K562 (cell line): ENCODE results near the gene C12orf60. TPM values are rescaled to one million over a fixed set of nuclear protein-coding genes. Genes with fewer than 3 reads are reported as not detected.
A peak's percentile ranks its signal among the peaks of the same experiment; 100 is the strongest.

Experiments used
- ATAC-seq: fragments of 200-7000 bp; cut with Tn5 transposase; 3 replicates; pipeline ENCODE4 v1.9.1; 2020; ENCODE audit warnings: moderate library complexity
- BruUV-seq: library from RNA; stranded (reverse); fragments of 400-500 nt; replicated peaks from 2 replicates; lab custom pipeline; 2021; lab: Mats Ljungman, UMichigan
- CTCF ChIA-PET: fragments of 300-600 bp; formaldehyde crosslinking; extraction: SDS; loops from one replicate; lab custom pipeline; 2021; ENCODE audit warnings: low intra/inter-chr PET ratio; lab: Yijun Ruan, JAX
- POLR2A ChIA-PET: fragments of 300-600, 350-650 bp; sonication (Branson Sonifier 250); formaldehyde crosslinking; extraction: SDS; loops from one replicate; lab custom pipeline; 2021; ENCODE audit warnings: antibody characterized with exemption, inconsistent platforms; lab: Yijun Ruan, JAX
- DNase-seq, 4 experiments: peaks; one replicate each; pipeline versions ENCODE4 v3.0.0 to v3.0.0-alpha.2; 2011 to 2018; ENCODE audit warnings: low spot score in 3 of 4, mixed read lengths in 3 of 4; ENCODE audit errors: extremely low read depth in 1 of 4
- FAIRE-seq: peaks from 2 replicates; lab custom pipeline; 2011; peaks lifted over from hg19 to GRCh38; lab: Jason Lieb, UNC
- H2AFZ ChIP-seq: 2 replicates; pipeline ENCODE4 v1.6.0; 2011; ENCODE audit warnings: low read depth, low read length, control low read depth, inconsistent platforms
- H3K27ac ChIP-seq: fragments of 200-600 bp; 3 replicates; pipeline ENCODE4 v1.8.0; 2011; ENCODE audit warnings: low read depth, mild to moderate bottlenecking, control low read depth, inconsistent platforms, low read length, moderate library complexity, mixed read lengths; ENCODE audit errors: extremely low read depth
- H3K27me3 ChIP-seq, 2 experiments: fragments of 300-600 bp in 1 of 2; 2 replicates in 1 of 2; 3 replicates in 1 of 2; pipeline versions ENCODE4 v1.6.0 to v1.8.0; 2011; ENCODE audit warnings: inconsistent platforms in 2 of 2, low read length in 2 of 2, mild to moderate bottlenecking in 1 of 2, mixed read lengths in 1 of 2, moderate library complexity in 1 of 2; ENCODE audit not compliant: control insufficient read depth in 2 of 2, insufficient read depth in 2 of 2
- H3K36me3 ChIP-seq: fragments of 300-600 bp; 3 replicates; pipeline ENCODE4 v1.8.0; 2011; ENCODE audit warnings: mild to moderate bottlenecking, low read length, inconsistent platforms; ENCODE audit not compliant: control insufficient read depth, insufficient read depth
- H3K4me1 ChIP-seq, 2 experiments: fragments of 200-600 bp in 1 of 2; replicated peaks in 1 of 2; 2 replicates in 1 of 2; 3 replicates in 1 of 2; pipeline versions ENCODE4 v1.5.1 to v1.8.0; 2011; ENCODE audit warnings: inconsistent platforms in 2 of 2, low read length in 2 of 2, mild to moderate bottlenecking in 1 of 2, mixed read lengths in 1 of 2, moderate library complexity in 1 of 2; ENCODE audit not compliant: control insufficient read depth in 2 of 2, insufficient read depth in 2 of 2
- H3K4me2 ChIP-seq: 2 replicates; pipeline ENCODE4 v1.6.1; 2011; ENCODE audit warnings: low read length, control low read depth, inconsistent platforms, mixed read lengths; ENCODE audit not compliant: insufficient read depth
- H3K4me3 ChIP-seq: fragments of 200-600 bp; sonication (generic), shearing (Covaris generic); 2 replicates; pipeline ENCODE4 v1.5.1; 2016; ENCODE audit warnings: control low read depth, inconsistent platforms
- H3K79me2 ChIP-seq: fragments of 200-600 bp; 3 replicates; pipeline ENCODE4 v1.8.0; 2011; ENCODE audit warnings: low read length, inconsistent platforms; ENCODE audit not compliant: control insufficient read depth, insufficient read depth
- H3K9ac ChIP-seq, 2 experiments: 2 replicates each; pipeline versions ENCODE4 v1.6.0 to v1.6.1; 2011; ENCODE audit warnings: low read depth in 2 of 2, low read length in 2 of 2, control low read depth in 1 of 2, inconsistent platforms in 1 of 2, mild to moderate bottlenecking in 1 of 2, mixed read lengths in 1 of 2; ENCODE audit not compliant: insufficient read depth in 1 of 2
- H3K9me1 ChIP-seq: one replicate; pipeline ENCODE4 v1.6.0; 2011; ENCODE audit warnings: inconsistent platforms, mild to moderate bottlenecking, low read length, moderate library complexity; ENCODE audit not compliant: control insufficient read depth, insufficient read depth
- H3K9me3 ChIP-seq: replicated peaks from 2 replicates; pipeline ENCODE4 v1.5.1; 2011; ENCODE audit warnings: low read depth, low read length, inconsistent platforms; ENCODE audit not compliant: control insufficient read depth, insufficient read depth
- H4K20me1 ChIP-seq: replicated peaks from 2 replicates; pipeline ENCODE4 v1.6.1; 2011; ENCODE audit warnings: low read length, inconsistent platforms, mixed read lengths; ENCODE audit not compliant: control insufficient read depth, insufficient read depth
- AFF4 ChIP-seq: sonication (generic); formaldehyde crosslinking; IDR thresholded peaks from 2 replicates; pipeline ENCODE4 v1.8.0; 2023; ENCODE audit warnings: mild to moderate bottlenecking, missing genetic modification reagents
- ARID1B ChIP-seq: fragments of 450-650 bp; IDR thresholded peaks from 2 replicates; pipeline ENCODE4 v1.6.1; 2016; ENCODE audit warnings: antibody characterized with exemption, mild to moderate bottlenecking, inconsistent platforms
- CCAR2 ChIP-seq: fragments of 200-400 bp; formaldehyde crosslinking; IDR thresholded peaks from 2 replicates; pipeline ENCODE4 v1.6.1; 2017; ENCODE audit warnings: mild to moderate bottlenecking, low read depth, low read length
- E2F5 ChIP-seq: sonication (generic); formaldehyde crosslinking; IDR thresholded peaks from 2 replicates; pipeline ENCODE4 v1.8.0; 2022; ENCODE audit warnings: mild to moderate bottlenecking, missing genetic modification reagents
- ERF ChIP-seq: fragments of 450-650 bp; formaldehyde crosslinking; IDR thresholded peaks from 2 replicates; pipeline ENCODE4 v1.4.0; 2020; ENCODE audit warnings: mild to moderate bottlenecking, mixed read lengths
- GATAD2A ChIP-seq: fragments of 450-650 bp; IDR thresholded peaks from 2 replicates; pipeline ENCODE4 v1.6.1; 2017
- KAT2B ChIP-seq: IDR thresholded peaks from one replicate; pipeline ENCODE4 v1.6.1; 2012; ENCODE audit warnings: low read depth, mild to moderate bottlenecking, control low read depth, inconsistent platforms, low read length, moderate library complexity
- ZKSCAN1 ChIP-seq: fragments of 150-350 bp; IDR thresholded peaks from 2 replicates; pipeline ENCODE4 v1.6.1; 2016; ENCODE audit warnings: low read depth, low read length
- ZNF224 ChIP-seq: sonication (generic); formaldehyde crosslinking; IDR thresholded peaks from 2 replicates; pipeline ENCODE4 v1.8.0; 2022; ENCODE audit warnings: mild to moderate bottlenecking, missing genetic modification reagents
- ZNF57 ChIP-seq: fragments of 450-650 bp; formaldehyde crosslinking; IDR thresholded peaks from 2 replicates; pipeline ENCODE4 v1.4.0; 2020; ENCODE audit warnings: mild to moderate bottlenecking, moderate library complexity
- WGBS: fragments of 100-300 bp; shearing (Covaris generic); methylation state at CpG from one replicate; pipeline ENCODE4 v1.1.6; 2016; ENCODE audit warnings: low coverage, mixed read lengths; ENCODE audit not compliant: insufficient coverage; ENCODE audit errors: missing lambda C conversion rate; 5-methylcytosine and 5-hydroxymethylcytosine counted together
- in situ Hi-C: fragments of 300-500 bp; cut with MboI; formaldehyde crosslinking; loops from 4 replicates; pipeline ENCODE4 v1.15.0; 2018; ENCODE audit warnings: inconsistent platforms, mixed read lengths
- intact Hi-C: fragments of 100-400 bp; cut with micrococcal nuclease; formaldehyde crosslinking; loops from 2 replicates; pipeline ENCODE4 v1.14.2; 2022
- polyA plus RNA-seq, 8 experiments: library from polyadenylated mRNA; depleted of rRNA in 4 of 8; stranded (reverse) in 5 of 8; unstranded in 3 of 8; fragments of >200 nt; fragmentation: Nextera tagmentation in 2 of 8; fragmentation: Illumina TruSeq in 1 of 8; extraction: Ambion mirVana in 2 of 8; extraction: Trizol in 1 of 8; gene quantifications; 2 replicates each; pipeline versions ENCODE4 v1.2.1 to v1.2.3, GENCODE V29; 2011 to 2014; ENCODE audit warnings: inconsistent platforms in 1 of 8, missing spikeins in 1 of 8
- total RNA-seq, 7 experiments: library from RNA; depleted of rRNA in 6 of 7; stranded (reverse); fragments of >200 nt in 6 of 7; fragmentation: Illumina TruSeq in 2 of 7; extraction: Trizol in 2 of 7; gene quantifications; 2 replicates each; pipeline versions ENCODE4 v1.2.1 to v1.2.3, GENCODE V29; 2011 to 2021; ENCODE audit warnings: low replicate concordance in 1 of 7

C12orf60 gene
- total and polyA plus RNA-seq, 9 of the 15 experiments (the other 6 are each of a cell fraction or from before 2014, with no cell fraction given), result 0.41 to 4.4 (median 2.5) TPM

GRCh38 chr12:14780859-14781258, 22.6 kb upstream of the C12orf60 start:
- peaks cover 8% of the 10 kb centered on the region; the same call in 2 of the 3 replicates for H3K36me3 ChIP-seq
- in situ Hi-C loops, result no loop called here
- H3K27me3 ChIP-seq, result no peaks in the 10 kb centered on the region; a peak in 1 of 5 replicates
- H3K4me1 ChIP-seq, result no peaks in the 10 kb centered on the region
- peak overlapping the region; percentile 57; the same call in 1 of the 2 replicates for H2AFZ ChIP-seq
- H3K9me1 ChIP-seq, result no peaks in the 10 kb centered on the region
- intact Hi-C loops, result no loop called here
- no peak overlapping the region for H3K4me3 ChIP-seq
- peak; percentile 57 for ATAC-seq
- no peaks in the 10 kb centered on the region for H3K79me2 ChIP-seq
- H4K20me1 ChIP-seq, result no peaks in the 10 kb centered on the region
- no peak overlapping the region for H3K27ac ChIP-seq
- no peak overlapping the region for H3K9ac ChIP-seq
- POLR2A ChIA-PET, result interaction anchor here (0.8 to 2.1 kb wide), 2 partner anchors 12 to 25 kb away, joined by 3 to 5 read pairs; no protein-coding TSS in a partner anchor
- CTCF ChIA-PET, result no interaction called here
- FAIRE-seq, result no peak
- no TSS peak for BruUV-seq
- no peaks in the 10 kb centered on the region for H3K9me3 ChIP-seq
- DNase-seq, result no peak
- TF ChIP-seq ARID1B (no peak), ZKSCAN1 (no peak), GATAD2A (no peak), ERF (no peak)
- 8% methylated on average over 3 of the region's 3 CpGs for WGBS
- H3K4me2 ChIP-seq, result no peak overlapping the region; the same call in 1 of the 2 replicates

- no TSS peak for BruUV-seq
- POLR2A ChIA-PET, result interaction anchor here (0.8 to 2.1 kb wide), 4 partner anchors 11 to 25 kb away, joined by 3 to 5 read pairs (median 4); no protein-coding TSS in a partner anchor
- TF ChIP-seq AFF4, result no peak
- TF ChIP-seq ARID1B, result no peak
- no peak for TF ChIP-seq ZNF224 (CRISPR knock-in tag)
- no peak for TF ChIP-seq E2F5
- no peak for TF ChIP-seq ZNF57 (CRISPR knock-in tag)
- TF ChIP-seq CCAR2, result no peak
- TF ChIP-seq KAT2B, result no peak
These were observed 21.9 kb upstream of the C12orf60 start for GRCh38 chr12:14781563-14781962.

More at GRCh38 chr12:14781563-14781962, 21.9 kb upstream of the C12orf60 start:
- FAIRE-seq (no peak), ATAC-seq (no peak), DNase-seq (no peak)
- no peak overlapping the region for H3K9ac ChIP-seq
- H3K4me2 ChIP-seq, result no peak overlapping the region
- H3K27ac ChIP-seq, result no peak overlapping the region
- H3K27me3 ChIP-seq, result no peaks in the 10 kb centered on the region; a peak in 1 of 5 replicates
- H3K4me1 ChIP-seq, result no peaks in the 10 kb centered on the region
- H3K9me1 ChIP-seq, result no peaks in the 10 kb centered on the region
- CTCF ChIA-PET, result no interaction called here
- H3K36me3 ChIP-seq, result peaks cover 10% of the 10 kb centered on the region; the same call in 2 of the 3 replicates
- intact Hi-C loops, result no loop called here
- in situ Hi-C loops, result no loop called here
- no peak overlapping the region for H3K4me3 ChIP-seq
- no peaks in the 10 kb centered on the region for H4K20me1 ChIP-seq
- no peaks in the 10 kb centered on the region for H3K9me3 ChIP-seq
- no peak overlapping the region for H2AFZ ChIP-seq
- WGBS, result 4% methylated on average over 2 of the region's 2 CpGs
- H3K79me2 ChIP-seq, result no peaks in the 10 kb centered on the region
